HG03103 (cell line): ENCODE measurements around the gene CPT1C.
"Not testable (repeated sequence)": the region's sequence is repeated elsewhere in the genome, so short reads cannot be mapped to it uniquely, and the experiment has no call there.

Experiments used
- ATAC-seq: cut with Tn5 transposase; IDR thresholded peaks from one replicate; pipeline ENCODE4 v1.9.1; 2021; ENCODE audit warnings: low read depth; ENCODE audit not compliant: unreplicated experiment

The CPT1C gene

GRCh38 chr19:49699364-49699763 is 8.4 kb downstream of the CPT1C start:
- ATAC-seq = no peak

GRCh38 chr19:49700563-49700962 is 9.6 kb downstream of the CPT1C start:
- ATAC-seq = no peak

- no peak for ATAC-seq
These were observed 10.4 kb downstream of the CPT1C start for GRCh38 chr19:49701271-49701786.

GRCh38 chr19:49704888-49705642 is 14.1 kb downstream of the CPT1C start:
- no peak for ATAC-seq

- ATAC-seq = no peak
These were observed 15.0 kb downstream of the CPT1C start for GRCh38 chr19:49705919-49706318.

- no peak for ATAC-seq
These were observed 19.5 kb downstream of the CPT1C start for GRCh38 chr19:49710372-49710951.

GRCh38 chr19:49712397-49712859 is 21.5 kb downstream of the CPT1C start:
- ATAC-seq = no peak

- ATAC-seq = no peak
These were observed 22.4 kb downstream of the CPT1C start for GRCh38 chr19:49713236-49713845.

- no peak for ATAC-seq
These were observed 25.2 kb downstream of the CPT1C start for GRCh38 chr19:49716154-49716553.

- ATAC-seq = no peak
These were observed 27.6 kb downstream of the CPT1C start for GRCh38 chr19:49718511-49718910.

GRCh38 chr19:49718991-49719390 is 28.1 kb downstream of the CPT1C start:
- ATAC-seq = no peak

GRCh38 chr19:49719420-49719819 is 28.5 kb downstream of the CPT1C start:
- not testable (repeated sequence) for ATAC-seq

GRCh38 chr19:49727217-49728030 is 36.5 kb downstream of the CPT1C start:
- no peak for ATAC-seq

- no peak for ATAC-seq
These were observed 39.2 kb downstream of the CPT1C start for GRCh38 chr19:49730166-49730565.

- no peak for ATAC-seq
These were observed 47.4 kb downstream of the CPT1C start for GRCh38 chr19:49738268-49738667.

- ATAC-seq = no peak
These were observed 48.2 kb downstream of the CPT1C start for GRCh38 chr19:49739098-49739497.

- ATAC-seq = no peak
These were observed 49.0 kb downstream of the CPT1C start for GRCh38 chr19:49739933-49740332.

GRCh38 chr19:49741210-49741844 is 50.4 kb downstream of the CPT1C start:
- ATAC-seq = no peak

- no peak for ATAC-seq
These were observed 54.0 kb downstream of the CPT1C start for GRCh38 chr19:49744946-49745381.
